ENCODE measurements around the gene FOXD4L1.
"Not testable (repeated sequence)": the region's sequence is repeated elsewhere in the genome, so short reads cannot be mapped to it uniquely, and the experiment has no call there.

DNA sequence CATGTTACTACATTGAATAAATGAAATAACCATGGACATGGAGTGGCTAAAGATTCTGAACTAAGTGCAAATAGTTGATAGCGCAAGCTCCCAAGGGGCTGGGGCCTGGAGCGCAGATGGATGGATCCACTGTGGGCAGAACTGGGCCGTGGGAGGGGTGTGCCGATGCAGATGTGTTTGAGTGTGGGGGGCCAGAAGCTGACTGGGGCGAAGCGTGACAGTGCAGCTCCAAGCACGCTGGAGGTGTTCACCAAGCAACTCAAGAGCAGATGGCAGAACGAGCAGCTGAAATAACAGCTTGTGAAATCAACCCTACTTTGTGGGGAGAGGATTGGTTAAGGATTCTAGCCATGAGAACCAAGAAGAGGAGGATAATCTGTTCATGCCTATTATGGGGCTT, 17.0 kb downstream of the FOXD4L1 start:
- not testable (repeated sequence) for TF ChIP-seq YY1 (tag by site-specific recombination; IDR thresholded peaks at IDR 0.05); ZNF610 (tag by site-specific recombination; IDR thresholded peaks at IDR 0.05; ENCODE audit: borderline replicate concordance); ZNF624 (tag by site-specific recombination; IDR thresholded peaks at IDR 0.05); ZNF791 (tag by site-specific recombination; IDR thresholded peaks at IDR 0.05); ZNF211 (tag by site-specific recombination; IDR thresholded peaks at IDR 0.05; ENCODE audit: low read depth); SETDB1 (IDR thresholded peaks at IDR 0.05; ENCODE audit: insufficient read length, low read length)
- TF ChIP-seq, protein P1, sequence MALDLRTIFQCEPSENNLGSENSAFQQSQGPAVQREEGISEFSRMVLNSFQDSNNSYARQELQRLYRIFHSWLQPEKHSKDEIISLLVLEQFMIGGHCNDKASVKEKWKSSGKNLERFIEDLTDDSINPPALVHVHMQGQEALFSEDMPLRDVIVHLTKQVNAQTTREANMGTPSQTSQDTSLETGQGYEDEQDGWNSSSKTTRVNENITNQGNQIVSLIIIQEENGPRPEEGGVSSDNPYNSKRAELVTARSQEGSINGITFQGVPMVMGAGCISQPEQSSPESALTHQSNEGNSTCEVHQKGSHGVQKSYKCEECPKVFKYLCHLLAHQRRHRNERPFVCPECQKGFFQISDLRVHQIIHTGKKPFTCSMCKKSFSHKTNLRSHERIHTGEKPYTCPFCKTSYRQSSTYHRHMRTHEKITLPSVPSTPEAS (tag by site-specific recombination; IDR thresholded peaks at IDR 0.05) = not testable (repeated sequence)
- TF ChIP-seq, protein P2, sequence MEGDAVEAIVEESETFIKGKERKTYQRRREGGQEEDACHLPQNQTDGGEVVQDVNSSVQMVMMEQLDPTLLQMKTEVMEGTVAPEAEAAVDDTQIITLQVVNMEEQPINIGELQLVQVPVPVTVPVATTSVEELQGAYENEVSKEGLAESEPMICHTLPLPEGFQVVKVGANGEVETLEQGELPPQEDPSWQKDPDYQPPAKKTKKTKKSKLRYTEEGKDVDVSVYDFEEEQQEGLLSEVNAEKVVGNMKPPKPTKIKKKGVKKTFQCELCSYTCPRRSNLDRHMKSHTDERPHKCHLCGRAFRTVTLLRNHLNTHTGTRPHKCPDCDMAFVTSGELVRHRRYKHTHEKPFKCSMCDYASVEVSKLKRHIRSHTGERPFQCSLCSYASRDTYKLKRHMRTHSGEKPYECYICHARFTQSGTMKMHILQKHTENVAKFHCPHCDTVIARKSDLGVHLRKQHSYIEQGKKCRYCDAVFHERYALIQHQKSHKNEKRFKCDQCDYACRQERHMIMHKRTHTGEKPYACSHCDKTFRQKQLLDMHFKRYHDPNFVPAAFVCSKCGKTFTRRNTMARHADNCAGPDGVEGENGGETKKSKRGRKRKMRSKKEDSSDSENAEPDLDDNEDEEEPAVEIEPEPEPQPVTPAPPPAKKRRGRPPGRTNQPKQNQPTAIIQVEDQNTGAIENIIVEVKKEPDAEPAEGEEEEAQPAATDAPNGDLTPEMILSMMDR (tag by site-specific recombination; IDR thresholded peaks at IDR 0.05) = not testable (repeated sequence)
- TF ChIP-seq, protein P3, sequence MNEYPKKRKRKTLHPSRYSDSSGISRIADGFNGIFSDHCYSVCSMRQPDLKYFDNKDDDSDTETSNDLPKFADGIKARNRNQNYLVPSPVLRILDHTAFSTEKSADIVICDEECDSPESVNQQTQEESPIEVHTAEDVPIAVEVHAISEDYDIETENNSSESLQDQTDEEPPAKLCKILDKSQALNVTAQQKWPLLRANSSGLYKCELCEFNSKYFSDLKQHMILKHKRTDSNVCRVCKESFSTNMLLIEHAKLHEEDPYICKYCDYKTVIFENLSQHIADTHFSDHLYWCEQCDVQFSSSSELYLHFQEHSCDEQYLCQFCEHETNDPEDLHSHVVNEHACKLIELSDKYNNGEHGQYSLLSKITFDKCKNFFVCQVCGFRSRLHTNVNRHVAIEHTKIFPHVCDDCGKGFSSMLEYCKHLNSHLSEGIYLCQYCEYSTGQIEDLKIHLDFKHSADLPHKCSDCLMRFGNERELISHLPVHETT (tag by site-specific recombination; IDR thresholded peaks at IDR 0.05) = not testable (repeated sequence)
- TF ChIP-seq, protein P4, sequence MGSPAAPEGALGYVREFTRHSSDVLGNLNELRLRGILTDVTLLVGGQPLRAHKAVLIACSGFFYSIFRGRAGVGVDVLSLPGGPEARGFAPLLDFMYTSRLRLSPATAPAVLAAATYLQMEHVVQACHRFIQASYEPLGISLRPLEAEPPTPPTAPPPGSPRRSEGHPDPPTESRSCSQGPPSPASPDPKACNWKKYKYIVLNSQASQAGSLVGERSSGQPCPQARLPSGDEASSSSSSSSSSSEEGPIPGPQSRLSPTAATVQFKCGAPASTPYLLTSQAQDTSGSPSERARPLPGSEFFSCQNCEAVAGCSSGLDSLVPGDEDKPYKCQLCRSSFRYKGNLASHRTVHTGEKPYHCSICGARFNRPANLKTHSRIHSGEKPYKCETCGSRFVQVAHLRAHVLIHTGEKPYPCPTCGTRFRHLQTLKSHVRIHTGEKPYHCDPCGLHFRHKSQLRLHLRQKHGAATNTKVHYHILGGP (tag by site-specific recombination; IDR thresholded peaks at IDR 0.05) = not testable (repeated sequence)
- TF ChIP-seq, protein P5, sequence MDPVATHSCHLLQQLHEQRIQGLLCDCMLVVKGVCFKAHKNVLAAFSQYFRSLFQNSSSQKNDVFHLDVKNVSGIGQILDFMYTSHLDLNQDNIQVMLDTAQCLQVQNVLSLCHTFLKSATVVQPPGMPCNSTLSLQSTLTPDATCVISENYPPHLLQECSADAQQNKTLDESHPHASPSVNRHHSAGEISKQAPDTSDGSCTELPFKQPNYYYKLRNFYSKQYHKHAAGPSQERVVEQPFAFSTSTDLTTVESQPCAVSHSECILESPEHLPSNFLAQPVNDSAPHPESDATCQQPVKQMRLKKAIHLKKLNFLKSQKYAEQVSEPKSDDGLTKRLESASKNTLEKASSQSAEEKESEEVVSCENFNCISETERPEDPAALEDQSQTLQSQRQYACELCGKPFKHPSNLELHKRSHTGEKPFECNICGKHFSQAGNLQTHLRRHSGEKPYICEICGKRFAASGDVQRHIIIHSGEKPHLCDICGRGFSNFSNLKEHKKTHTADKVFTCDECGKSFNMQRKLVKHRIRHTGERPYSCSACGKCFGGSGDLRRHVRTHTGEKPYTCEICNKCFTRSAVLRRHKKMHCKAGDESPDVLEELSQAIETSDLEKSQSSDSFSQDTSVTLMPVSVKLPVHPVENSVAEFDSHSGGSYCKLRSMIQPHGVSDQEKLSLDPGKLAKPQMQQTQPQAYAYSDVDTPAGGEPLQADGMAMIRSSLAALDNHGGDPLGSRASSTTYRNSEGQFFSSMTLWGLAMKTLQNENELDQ (tag by site-specific recombination; IDR thresholded peaks at IDR 0.05; ENCODE audit: low read depth) = not testable (repeated sequence)
- TF ChIP-seq, protein P6, sequence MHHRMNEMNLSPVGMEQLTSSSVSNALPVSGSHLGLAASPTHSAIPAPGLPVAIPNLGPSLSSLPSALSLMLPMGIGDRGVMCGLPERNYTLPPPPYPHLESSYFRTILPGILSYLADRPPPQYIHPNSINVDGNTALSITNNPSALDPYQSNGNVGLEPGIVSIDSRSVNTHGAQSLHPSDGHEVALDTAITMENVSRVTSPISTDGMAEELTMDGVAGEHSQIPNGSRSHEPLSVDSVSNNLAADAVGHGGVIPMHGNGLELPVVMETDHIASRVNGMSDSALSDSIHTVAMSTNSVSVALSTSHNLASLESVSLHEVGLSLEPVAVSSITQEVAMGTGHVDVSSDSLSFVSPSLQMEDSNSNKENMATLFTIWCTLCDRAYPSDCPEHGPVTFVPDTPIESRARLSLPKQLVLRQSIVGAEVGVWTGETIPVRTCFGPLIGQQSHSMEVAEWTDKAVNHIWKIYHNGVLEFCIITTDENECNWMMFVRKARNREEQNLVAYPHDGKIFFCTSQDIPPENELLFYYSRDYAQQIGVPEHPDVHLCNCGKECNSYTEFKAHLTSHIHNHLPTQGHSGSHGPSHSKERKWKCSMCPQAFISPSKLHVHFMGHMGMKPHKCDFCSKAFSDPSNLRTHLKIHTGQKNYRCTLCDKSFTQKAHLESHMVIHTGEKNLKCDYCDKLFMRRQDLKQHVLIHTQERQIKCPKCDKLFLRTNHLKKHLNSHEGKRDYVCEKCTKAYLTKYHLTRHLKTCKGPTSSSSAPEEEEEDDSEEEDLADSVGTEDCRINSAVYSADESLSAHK (tag by site-specific recombination; IDR thresholded peaks at IDR 0.05) = not testable (repeated sequence)
- TF ChIP-seq, protein P7, sequence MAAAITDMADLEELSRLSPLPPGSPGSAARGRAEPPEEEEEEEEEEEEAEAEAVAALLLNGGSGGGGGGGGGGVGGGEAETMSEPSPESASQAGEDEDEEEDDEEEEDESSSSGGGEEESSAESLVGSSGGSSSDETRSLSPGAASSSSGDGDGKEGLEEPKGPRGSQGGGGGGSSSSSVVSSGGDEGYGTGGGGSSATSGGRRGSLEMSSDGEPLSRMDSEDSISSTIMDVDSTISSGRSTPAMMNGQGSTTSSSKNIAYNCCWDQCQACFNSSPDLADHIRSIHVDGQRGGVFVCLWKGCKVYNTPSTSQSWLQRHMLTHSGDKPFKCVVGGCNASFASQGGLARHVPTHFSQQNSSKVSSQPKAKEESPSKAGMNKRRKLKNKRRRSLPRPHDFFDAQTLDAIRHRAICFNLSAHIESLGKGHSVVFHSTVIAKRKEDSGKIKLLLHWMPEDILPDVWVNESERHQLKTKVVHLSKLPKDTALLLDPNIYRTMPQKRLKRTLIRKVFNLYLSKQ (tag by site-specific recombination; IDR thresholded peaks at IDR 0.05; ENCODE audit: borderline replicate concordance) = not testable (repeated sequence)
